ENCODE results near the gene CHN2. TPM values are rescaled to one million over a fixed set of nuclear protein-coding genes. Genes with fewer than 3 reads are reported as not detected.

CHN2 gene
- polyA plus RNA-seq, 2 of the 4 experiments (the other 2 are of a cell fraction): 0.06 TPM; not detected in 1

GRCh38 chr7:29418056-29418455 lies 223.5 kb downstream of the CHN2 start (continued):
- TF ChIP-seq, protein P1, sequence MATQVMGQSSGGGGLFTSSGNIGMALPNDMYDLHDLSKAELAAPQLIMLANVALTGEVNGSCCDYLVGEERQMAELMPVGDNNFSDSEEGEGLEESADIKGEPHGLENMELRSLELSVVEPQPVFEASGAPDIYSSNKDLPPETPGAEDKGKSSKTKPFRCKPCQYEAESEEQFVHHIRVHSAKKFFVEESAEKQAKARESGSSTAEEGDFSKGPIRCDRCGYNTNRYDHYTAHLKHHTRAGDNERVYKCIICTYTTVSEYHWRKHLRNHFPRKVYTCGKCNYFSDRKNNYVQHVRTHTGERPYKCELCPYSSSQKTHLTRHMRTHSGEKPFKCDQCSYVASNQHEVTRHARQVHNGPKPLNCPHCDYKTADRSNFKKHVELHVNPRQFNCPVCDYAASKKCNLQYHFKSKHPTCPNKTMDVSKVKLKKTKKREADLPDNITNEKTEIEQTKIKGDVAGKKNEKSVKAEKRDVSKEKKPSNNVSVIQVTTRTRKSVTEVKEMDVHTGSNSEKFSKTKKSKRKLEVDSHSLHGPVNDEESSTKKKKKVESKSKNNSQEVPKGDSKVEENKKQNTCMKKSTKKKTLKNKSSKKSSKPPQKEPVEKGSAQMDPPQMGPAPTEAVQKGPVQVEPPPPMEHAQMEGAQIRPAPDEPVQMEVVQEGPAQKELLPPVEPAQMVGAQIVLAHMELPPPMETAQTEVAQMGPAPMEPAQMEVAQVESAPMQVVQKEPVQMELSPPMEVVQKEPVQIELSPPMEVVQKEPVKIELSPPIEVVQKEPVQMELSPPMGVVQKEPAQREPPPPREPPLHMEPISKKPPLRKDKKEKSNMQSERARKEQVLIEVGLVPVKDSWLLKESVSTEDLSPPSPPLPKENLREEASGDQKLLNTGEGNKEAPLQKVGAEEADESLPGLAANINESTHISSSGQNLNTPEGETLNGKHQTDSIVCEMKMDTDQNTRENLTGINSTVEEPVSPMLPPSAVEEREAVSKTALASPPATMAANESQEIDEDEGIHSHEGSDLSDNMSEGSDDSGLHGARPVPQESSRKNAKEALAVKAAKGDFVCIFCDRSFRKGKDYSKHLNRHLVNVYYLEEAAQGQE (IDR thresholded peaks at IDR 0.05): no peak
- TF ChIP-seq EP300 (IDR thresholded peaks at IDR 0.05) (no peak), RCOR1 (IDR thresholded peaks at IDR 0.05; ENCODE audit: low read depth, low read length) (no peak)

GRCh38 chr7:29418651-29419050 lies 224.1 kb downstream of the CHN2 start:
- Histone ChIP-seq H3K4me3 (no peak overlapping the region), H3K4me2 (no peak overlapping the region), H3K9me3 (no peaks in the 10 kb centered on the region), H3K27ac (no peak overlapping the region), H3K4me1 (no peaks in the 10 kb centered on the region; the same call in 2 of the 3 replicates)
- no peak for ATAC-seq
- WGBS (ENCODE audit: missing lambda C conversion rate): 64% methylated on average over 6 of the region's 6 CpGs
- POLR2A ChIA-PET: no interaction called here
- no peak for FAIRE-seq
- CTCF ChIA-PET: interaction anchor here (0.7 to 2.7 kb wide), 2 partner anchors 10 to 457 kb away, joined by 3 to 20 read pairs; no protein-coding TSS in a partner anchor
- DNase-seq (ENCODE audit: low read depth in 1 of 2, low spot score in 1 of 2): no peak
- no peak for TF ChIP-seq ZC3H11A (IDR thresholded peaks at IDR 0.05)
- TF ChIP-seq EHF (CRISPR knock-in tag; IDR thresholded peaks at IDR 0.05): no peak
- TF ChIP-seq TFCP2L1 (CRISPR knock-in tag; IDR thresholded peaks at IDR 0.05): no peak
- no peak for TF ChIP-seq RFX5 (IDR thresholded peaks at IDR 0.05)
- TF ChIP-seq TP53 (CRISPR knock-in tag; IDR thresholded peaks at IDR 0.05): no peak
- no peak for TF ChIP-seq MAFK (IDR thresholded peaks at IDR 0.05; ENCODE audit: partially characterized antibody)
- no peak for TF ChIP-seq POLR2A (IDR thresholded peaks at IDR 0.05; ENCODE audit: low read length)

DNA sequence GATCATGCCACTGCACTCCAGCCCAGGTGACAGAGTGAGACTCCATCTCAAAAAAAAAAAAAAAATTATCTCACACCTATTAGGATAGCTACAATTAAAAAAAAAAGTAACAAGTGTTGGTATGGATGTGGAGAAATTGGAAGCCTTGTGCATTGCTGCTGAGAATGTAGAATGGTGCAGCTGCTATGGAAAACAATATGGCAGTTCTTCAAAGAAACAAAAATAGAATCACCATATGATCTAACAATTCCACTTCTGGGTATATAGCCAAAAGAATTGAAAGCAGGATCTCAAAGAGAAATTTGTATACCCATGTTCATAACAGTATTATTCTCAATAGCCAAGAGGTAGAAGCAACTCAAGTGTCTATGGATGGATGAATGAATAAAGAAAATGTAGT lies 225.4 kb downstream of the CHN2 start:
- H3K4me1 ChIP-seq: no peaks in the 10 kb centered on the region

More for the DNA sequence above, 225.4 kb downstream of the CHN2 start:
- ATAC-seq (no peak), FAIRE-seq (no peak), DNase-seq (ENCODE audit: low read depth in 1 of 2, low spot score in 1 of 2) (no peak)
- no peak overlapping the region for H3K4me3 ChIP-seq
- no peak overlapping the region for H3K27ac ChIP-seq
- ChIA-PET POLR2A (interaction anchor here (0.6 to 0.7 kb wide), 2 partner anchors 242 to 287 kb away, joined by 3 to 4 read pairs; no protein-coding TSS in a partner anchor), CTCF (no interaction called here)
- TF ChIP-seq POLR2A (IDR thresholded peaks at IDR 0.05; ENCODE audit: low read length) (no peak), KDM1A (IDR thresholded peaks at IDR 0.05; ENCODE audit: low read depth) (no peak), SREBF2 (IDR thresholded peaks at IDR 0.05) (no peak), NR3C1 (IDR thresholded peaks at IDR 0.05) (no peak), HOXA7 (CRISPR knock-in tag; IDR thresholded peaks at IDR 0.05) (no peak), BCL3 (IDR thresholded peaks at IDR 0.05) (no peak), EHMT2 (IDR thresholded peaks at IDR 0.05; ENCODE audit: low read depth) (no peak), BHLHE40 (IDR thresholded peaks at IDR 0.05; ENCODE audit: low read depth, low read length) (no peak), CEBPB (IDR thresholded peaks at IDR 0.05) (no peak), HOXB5 (CRISPR knock-in tag; IDR thresholded peaks at IDR 0.05) (no peak), CBX2 (IDR thresholded peaks at IDR 0.05; ENCODE audit: borderline replicate concordance, low read depth) (no peak), EHF (CRISPR knock-in tag; IDR thresholded peaks at IDR 0.05) (no peak), JUN (IDR thresholded peaks at IDR 0.05) (no peak)
- TF ChIP-seq, protein P2, sequence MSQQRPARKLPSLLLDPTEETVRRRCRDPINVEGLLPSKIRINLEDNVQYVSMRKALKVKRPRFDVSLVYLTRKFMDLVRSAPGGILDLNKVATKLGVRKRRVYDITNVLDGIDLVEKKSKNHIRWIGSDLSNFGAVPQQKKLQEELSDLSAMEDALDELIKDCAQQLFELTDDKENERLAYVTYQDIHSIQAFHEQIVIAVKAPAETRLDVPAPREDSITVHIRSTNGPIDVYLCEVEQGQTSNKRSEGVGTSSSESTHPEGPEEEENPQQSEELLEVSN (IDR thresholded peaks at IDR 0.05; ENCODE audit: borderline replicate concordance, low read depth): no peak
- H3K4me2 ChIP-seq: no peak overlapping the region
- H3K9me3 ChIP-seq: no peaks in the 10 kb centered on the region

All from A549 (cell line).